HG03558 (cell line): ENCODE results near the gene ANXA6.

ENCODE experiments used
- ATAC-seq: cut with Tn5 transposase; IDR thresholded peaks from one replicate; pipeline ENCODE4 v1.9.1; 2021; ENCODE audit warnings: moderate number of reproducible peaks; ENCODE audit not compliant: unreplicated experiment; ENCODE audit errors: extremely low read depth

Gene ANXA6

DNA sequence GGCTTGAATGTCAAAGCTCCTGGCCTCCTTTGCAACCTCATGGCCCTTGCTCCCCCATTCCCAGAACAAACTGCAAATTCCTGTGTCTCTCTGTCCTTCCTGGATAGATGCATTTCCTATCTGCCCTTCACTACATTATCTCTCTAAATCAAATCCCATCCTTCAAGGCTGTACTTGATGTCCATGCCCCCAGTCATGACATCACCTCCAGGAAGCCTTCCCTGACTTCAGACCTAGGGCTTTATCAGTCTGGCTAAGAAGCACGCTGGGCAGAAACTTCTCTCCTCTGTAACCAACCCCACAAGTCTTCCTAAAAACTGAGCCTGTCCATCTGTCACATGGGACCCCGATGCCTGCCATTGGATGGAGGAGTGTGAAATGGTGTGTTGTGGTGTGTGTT lies 51.1 kb downstream of the ANXA6 start:
- no peak for ATAC-seq

DNA sequence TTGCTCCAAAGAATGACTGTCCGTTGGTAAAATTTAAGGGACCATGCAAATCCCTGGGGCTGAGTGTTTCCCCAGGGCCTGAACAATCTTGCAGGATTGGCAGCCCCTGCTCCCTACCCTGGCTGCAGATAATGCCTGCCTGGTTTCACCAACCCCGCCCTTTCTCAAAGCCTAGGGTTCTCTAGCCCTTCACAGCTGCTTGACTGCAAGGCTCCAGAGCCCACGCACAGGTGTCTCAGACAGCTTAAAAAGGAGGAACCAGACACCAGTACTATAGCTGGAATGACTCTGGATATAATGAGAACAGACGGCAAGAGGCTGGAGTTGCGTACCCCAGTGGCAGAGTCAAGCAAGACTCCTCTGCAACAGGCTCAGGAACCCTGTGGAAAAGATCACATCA lies 51.5 kb downstream of the ANXA6 start:
- ATAC-seq = no peak

DNA sequence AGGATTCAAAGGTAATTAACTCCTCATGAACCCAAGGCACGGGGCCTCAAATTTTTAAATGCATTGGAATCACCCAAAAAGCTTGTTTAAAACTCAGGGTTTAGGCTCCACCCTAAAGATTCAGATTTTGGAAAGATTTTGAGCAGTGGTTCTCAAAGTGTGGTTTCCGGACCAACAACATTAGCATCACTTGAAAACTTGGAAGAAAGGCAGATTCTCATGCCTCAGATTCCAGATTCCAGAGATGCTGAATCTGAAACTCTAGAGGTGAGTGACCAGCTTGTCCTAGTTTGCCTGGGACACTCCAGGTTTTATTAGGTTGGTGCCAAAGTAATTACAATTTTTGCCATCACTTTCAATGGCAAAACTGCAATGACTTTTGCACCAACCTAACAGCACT lies 52.0 kb downstream of the ANXA6 start:
- no peak for ATAC-seq

DNA sequence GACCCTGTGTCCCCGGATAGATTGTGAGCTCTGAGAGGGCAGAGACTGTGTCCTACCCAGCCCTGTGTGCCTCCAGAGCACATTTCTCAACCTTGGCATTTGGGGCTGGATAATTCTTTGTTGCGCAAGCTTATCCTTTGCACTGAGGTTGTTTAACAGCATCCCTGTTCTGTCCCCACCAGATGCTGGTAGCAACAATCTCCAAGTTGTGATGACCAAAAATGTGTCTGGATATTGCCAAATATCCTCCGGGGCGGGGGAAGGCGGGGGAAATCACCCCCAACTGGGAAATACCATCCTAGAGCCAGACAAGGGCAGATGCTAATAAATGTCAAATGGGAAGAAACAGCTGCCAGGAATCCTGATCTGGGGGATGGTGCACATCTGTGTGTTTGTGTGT lies 52.8 kb downstream of the ANXA6 start:
- no peak for ATAC-seq

DNA sequence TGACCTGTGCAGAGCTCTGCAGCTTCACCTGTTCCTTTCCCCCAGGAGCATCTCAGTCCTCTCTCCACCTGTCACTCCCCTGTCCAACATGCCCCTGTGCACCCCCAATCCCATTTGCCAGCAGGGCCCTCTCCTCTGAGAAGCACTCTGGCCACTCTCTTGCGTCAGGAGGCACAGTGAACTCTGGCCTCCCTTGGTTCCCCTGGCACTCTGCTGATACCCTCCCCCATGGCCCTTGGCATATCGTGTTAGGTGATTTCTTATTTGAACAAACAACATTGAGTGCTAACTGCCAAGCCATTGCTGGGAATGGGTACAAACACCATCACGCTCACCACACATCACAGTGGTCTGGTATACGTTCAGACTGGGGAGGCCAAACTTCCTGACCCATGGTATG lies 55.8 kb downstream of the ANXA6 start:
- no peak for ATAC-seq

DNA sequence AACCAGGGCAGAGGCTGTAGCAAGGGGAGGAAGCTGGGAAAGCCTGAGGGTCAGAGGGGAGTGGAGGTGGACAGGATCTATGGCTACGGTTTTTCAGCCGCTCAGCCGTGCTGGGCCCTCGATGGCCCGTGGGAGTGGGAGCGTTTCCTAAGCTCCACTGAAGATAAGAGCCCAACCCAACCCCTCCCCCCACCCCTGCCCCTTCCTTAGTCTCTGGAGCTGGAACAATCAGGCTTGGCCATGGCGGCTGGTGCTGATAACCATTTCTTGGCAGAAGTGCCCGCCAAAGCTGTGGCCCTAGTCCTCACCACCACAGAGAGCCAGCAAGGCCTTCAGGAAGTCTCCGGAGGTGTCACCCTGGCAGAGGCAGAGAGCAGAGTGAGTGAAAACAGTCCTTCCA lies 56.4 kb downstream of the ANXA6 start:
- no peak for ATAC-seq

DNA sequence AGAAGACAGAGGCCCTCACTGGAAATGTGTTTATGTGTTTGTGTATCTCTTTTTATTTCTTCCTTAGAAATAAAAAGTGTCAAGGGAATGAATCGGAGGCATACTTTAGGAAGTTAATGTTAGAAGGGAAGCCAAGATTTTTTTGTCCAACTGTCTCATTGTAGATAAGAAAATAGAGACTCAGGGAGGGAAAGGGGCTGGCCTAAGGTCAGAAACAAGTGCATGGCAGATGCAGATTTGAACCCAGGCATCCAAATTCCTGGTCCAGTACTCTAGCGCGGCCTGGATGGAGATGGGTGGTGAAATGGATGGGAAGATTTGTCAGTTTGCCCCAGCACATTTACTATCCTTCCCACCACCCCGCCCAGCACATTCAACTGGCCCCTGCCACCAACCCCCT lies 56.9 kb downstream of the ANXA6 start:
- ATAC-seq = no peak

DNA sequence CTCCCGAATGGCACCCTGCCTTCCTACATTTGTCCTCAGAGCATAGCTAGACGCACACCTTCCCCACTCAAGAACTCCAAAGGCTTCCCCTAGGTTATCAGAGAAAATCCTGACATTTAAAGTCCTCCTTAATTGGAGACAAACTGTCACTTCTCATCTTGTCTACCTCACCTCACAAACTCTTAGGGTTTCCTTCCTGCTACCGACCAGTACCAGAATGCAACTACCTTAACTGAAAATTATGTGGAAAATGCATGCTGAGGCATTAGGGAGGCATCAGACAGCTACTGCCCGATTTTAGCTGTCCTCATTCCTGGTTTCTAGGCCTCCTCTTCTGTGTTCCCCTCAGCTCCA lies 58.8 kb downstream of the ANXA6 start:
- ATAC-seq = no peak

DNA sequence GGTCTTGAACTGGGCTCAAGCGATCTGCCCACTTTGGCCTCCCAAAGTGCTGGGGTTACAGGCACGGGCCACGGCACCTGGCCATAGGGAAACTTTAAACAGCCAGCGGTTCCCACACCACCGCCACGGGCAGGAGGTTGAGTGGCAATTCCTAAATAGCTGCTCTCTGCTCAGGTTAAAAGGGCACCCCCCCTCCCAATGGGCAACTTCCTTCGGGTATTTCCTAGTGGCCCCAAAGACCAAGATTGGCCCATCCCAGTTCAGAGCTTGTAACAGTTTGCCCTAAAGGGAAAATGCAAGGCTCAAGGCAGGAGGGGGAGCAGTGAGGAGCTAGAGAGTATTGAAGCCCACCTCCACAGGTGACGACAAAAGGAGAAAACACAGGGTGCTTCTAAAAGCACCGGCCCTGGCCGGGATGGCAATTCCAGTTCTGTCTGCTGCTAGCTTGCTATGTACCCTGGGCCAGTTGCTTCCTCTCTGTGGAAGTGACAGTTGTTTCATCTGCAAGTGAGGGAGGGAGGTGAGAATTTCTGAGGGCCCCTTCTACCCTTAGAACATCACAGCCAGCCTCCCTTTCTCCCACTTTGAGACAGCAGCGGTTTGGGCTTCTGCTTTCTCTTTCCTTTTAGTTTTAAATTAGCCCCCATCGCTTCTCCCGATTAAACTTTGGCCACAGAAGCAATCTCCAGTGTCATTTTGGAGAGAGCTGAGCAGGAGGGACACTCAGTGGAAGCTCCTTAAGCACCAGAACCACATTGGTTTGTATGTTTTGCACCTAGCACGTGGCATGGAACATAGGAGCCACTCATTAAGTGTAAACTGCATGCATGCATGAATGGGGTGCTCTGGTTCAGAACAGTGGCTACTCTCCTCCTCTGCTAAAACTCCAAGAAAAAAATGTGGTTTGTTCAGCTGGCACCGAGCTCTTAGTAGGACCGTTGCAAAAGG lies 59.5 kb downstream of the ANXA6 start:
- peak; percentile 29 for ATAC-seq

DNA sequence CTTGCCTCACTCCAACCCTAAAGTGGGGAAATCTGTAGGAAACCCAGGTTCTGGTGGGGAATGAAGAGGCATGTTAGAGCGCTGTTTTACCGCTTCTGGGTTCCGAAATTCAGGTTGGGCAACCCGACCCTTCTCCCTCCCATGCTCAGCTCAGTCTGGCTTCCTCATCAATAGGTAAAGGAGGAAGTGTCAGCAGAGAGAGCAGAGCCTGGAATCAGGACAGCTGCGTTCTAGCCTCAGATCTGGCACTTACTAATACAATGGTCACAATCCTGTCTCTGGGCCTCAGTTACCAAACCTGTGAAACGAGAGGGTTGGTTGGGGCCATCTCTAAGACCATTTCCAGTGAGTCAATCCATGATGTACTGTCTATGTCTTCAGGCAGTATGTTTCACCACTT lies 60.5 kb downstream of the ANXA6 start:
- no peak for ATAC-seq

DNA sequence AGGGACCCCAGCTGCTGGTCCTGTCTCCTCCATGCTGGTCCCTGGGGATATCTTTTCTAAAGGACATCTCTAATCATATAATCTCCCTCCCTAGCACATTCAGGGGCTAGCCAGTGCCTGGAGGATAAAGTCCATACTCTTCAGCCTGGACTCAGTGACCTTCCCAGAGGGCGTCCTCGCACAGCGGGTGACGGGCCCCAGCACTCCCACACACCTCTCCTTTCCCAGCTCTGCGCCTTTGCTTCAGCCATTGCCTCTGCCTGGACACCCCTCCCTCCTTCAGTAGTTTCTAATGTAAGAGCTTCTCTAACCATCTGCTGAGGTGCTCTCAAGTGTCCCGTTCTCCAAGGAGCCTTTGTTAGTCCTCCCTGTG lies 61.6 kb downstream of the ANXA6 start:
- no peak for ATAC-seq

DNA sequence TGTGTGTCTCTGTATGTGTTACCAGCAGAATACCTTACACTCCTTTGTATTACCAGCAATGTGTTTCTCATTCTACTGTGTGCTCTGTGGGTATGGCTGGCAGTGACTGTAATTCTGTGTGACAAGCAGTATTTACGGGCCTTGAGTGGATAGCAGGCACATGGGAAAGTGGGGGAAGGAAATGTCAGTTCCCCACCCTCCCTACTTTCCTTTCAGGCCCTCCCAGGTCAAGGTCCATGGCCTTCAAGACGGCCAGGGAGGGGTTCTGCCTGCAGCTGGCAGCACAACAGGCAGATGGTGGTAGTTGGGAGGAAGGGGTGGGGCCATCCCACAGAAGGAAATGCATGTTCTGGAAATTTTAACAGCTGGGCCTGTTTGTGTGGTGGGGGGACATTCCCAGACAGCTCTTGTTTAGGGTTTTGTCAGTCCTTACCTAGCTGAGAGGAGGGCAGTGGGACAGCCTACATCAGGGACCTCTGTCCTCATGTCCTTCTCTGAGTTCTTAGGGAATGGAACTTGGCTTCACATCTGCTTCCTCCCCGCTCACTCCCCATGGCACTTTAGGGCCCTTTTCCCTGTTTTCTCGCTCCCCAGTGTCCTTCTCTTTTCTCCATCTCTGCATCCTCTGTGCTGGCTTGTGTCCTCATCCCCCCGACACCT lies 62.1 kb downstream of the ANXA6 start:
- ATAC-seq = no peak

DNA sequence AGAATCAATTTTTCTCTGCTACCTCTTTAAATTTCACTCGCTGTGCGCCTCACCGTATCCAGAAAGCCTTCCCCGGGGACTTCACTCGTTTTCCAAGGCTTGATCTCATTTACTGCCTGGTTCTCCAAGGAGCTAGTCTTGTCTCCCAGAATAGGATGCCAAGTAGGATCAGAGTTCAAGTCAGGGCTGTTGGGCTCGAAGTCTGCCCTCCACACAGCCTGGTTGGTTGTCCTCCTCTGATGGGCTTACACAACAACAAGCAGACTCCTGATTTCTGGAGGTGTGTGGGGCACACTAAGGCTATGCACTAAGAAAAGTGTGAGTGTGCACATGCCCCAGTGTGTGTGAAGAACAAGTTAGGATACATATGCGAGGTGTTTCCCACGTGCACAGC lies 62.7 kb downstream of the ANXA6 start:
- no peak for ATAC-seq

DNA sequence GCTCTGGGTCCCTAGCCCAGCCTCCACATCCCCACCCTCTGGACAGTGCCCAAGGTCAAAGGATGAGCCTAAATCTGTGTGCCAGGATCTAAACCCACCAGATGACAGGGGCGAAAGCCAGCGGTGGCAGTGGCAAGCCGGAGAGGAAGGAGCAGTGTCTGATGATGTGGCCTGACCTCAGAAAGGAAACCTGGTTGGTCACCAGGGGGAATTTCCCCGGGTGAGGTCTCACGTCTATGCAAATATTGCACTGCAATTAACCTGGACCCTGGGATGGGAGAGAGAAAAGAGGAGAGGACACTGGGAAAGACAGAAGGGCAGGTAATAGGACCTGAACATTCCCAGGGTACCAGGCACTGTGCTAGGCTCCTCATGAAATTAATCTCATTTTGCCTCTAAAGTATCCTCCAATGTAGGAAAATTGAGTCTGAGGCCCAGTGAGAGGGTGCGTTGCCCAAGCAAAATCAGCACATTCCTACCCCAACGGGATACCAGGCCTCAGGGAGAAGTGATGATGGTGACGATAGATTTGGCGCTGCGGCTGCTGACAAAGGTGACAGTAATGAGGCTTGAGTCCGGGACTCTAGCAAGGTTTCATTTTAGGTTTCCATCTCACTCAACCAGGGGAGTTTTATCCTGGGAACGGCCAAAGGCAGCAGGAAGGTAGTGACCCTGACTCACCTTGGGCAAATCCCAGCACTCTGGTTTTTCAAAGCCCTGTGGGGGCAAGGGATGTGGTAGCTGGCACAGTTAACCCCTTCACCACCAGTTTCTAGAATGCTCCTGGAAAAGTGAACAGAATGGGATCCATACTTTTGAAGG lies 63.3 kb downstream of the ANXA6 start:
- peak; percentile 60 for ATAC-seq

DNA sequence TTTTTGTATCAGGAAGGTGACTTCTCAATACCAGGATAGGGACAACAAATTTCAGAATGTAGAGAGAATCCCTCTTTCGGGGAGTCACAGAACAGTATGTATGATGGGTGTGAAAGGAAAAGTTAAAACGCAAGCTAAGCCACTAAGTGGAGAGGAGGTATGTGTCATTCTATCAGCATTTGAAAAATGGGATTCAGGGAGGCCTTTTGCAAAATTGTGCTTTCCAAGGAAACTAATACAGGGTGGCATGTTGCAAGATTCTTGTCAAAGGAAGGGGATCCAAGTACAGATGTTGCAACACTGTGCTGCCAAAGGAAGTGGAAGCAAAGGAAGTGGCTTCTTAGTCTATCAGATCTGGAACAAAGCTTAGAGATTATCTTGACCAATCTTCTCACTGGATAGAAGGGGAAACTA lies 64.1 kb downstream of the ANXA6 start:
- no peak for ATAC-seq

DNA sequence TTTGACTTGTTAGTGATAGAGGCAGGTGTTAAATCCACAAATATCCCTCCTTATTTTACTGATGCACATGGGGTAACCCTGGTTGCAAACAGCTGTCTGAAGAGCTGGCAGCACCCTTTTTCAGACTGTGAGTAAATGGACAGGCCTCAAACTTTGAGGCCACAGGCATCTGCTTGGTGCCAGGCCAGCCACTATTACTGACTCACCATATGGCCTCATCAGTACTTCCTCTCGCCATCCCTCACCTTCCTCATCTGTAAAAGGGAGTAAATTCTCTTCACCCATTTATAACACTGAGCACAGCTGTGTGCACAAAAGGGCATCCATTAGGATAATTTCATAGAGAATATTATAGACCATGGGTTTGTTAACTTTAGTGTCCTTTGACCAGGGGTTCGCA lies 64.8 kb downstream of the ANXA6 start:
- no peak for ATAC-seq

DNA sequence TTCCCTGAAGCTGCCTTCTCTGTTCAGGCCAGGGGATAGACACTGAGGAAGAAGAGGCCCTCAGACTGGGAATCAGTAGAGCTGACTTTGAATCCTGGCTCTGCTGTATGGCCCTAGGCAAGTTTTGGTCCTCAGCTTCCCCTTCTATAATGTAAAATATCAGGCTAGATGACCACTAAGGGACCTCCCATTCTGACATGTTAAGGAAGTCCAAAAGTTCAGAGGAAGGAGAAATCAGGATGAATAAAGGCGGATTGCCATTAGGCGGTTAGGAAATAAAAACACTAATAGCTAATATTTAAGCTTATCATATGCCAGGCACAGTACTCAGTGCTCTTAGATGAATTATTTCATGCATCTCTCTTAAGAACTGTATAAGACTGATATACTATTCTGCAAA lies 67.9 kb downstream of the ANXA6 start:
- no peak for ATAC-seq

DNA sequence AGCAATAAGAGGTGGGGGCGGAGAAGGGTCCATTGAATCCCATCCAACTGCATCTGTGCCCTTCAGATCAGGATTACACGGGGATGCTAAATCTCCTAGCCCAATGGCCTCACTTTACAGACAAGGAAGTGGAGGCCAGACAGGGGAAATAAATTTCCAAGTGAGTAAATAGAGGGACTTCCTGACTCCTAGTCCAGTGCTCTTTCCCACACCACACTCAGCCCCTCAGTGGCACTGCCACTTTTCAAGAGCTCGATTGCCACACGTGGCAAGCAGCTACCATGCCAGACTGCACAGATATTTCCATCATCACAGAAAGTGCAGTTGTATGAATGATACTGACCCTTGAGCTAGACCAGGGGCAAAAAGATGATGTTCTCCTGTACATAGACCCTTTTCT lies 68.6 kb downstream of the ANXA6 start:
- ATAC-seq = no peak

DNA sequence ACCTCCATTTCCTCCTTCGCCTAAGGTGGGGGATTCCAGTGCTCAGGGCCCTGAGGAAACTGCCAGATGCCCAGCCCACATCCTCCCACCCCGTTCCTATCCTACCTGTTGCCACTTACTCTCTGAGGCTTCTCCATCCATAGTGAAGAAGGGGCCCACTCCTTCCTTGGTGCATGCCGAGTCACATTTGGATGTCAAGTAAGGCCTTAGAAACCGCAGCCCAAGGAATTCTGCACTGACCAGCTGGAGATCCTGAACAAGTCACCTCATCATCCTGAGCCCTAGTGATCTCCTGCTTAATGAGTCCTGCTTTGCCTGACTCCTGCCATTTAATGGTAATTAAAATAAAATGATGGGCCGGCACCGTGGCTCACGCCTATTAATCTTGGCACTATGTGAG lies 70.1 kb downstream of the ANXA6 start:
- ATAC-seq = no peak

DNA sequence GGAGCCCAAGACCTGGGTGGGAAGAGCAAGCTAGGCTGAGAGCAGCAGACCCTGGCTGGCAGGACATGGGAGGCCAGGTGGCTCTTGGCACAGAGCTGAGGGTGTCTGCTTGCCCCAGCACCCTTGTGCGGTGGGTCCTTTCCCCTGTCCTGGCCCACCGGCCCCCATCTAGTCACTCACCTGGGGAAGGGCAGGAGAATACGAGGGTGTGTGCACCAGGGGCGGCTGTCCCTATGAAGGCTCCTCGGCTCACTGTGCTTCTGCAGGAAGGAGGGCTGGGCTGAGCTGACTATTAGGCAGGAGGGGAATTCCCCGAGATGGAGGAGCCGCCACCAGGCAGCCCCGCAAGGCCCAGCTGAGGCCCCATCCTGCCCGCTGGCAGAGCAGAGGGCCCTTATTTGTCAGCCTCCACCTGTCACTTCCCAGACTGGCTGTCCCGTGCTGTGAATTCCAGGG lies 70.6 kb downstream of the ANXA6 start:
- ATAC-seq = peak; percentile 45
